Measurements from ENCODE around the gene TOX2.

DNA sequence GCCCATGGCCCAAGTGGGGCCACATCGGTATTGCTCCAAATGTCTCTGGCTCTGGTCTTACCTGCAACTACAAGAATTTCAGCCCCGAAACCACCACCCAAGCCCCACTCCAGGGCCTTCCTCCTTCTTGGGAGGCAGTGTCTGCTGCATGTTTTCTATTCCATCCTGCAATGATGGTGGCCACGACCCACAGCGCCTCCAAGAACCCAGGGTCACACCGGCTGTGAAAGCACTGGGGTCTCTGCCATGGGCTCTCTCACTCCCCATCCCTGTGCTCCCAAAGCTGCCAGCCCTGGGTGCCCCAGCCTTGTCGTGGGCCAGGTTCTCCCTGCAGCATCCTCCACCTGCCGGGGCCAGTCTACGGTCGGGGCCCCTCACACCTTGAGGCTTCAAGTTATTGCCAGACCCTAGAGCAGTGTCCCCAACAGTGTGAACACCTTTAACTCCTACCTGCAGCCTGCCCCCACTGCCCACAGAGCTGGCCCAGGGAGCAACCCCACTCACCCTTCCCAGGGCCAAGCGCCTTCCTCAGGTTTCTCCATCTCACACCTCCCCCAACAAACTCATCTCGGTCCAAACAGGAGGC, 157.0 kb downstream of the TOX2 start:
- TF ChIP-seq, protein P1, sequence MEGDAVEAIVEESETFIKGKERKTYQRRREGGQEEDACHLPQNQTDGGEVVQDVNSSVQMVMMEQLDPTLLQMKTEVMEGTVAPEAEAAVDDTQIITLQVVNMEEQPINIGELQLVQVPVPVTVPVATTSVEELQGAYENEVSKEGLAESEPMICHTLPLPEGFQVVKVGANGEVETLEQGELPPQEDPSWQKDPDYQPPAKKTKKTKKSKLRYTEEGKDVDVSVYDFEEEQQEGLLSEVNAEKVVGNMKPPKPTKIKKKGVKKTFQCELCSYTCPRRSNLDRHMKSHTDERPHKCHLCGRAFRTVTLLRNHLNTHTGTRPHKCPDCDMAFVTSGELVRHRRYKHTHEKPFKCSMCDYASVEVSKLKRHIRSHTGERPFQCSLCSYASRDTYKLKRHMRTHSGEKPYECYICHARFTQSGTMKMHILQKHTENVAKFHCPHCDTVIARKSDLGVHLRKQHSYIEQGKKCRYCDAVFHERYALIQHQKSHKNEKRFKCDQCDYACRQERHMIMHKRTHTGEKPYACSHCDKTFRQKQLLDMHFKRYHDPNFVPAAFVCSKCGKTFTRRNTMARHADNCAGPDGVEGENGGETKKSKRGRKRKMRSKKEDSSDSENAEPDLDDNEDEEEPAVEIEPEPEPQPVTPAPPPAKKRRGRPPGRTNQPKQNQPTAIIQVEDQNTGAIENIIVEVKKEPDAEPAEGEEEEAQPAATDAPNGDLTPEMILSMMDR (IDR thresholded peaks at IDR 0.05; ENCODE audit: low read depth, low read length): no peak
- TF ChIP-seq EZH2phosphoT487 (IDR thresholded peaks at IDR 0.05; ENCODE audit: low read depth): no peak
